Kidney epithelial cell (primary cell): ENCODE measurements around the gene SPINT2. TPM values are rescaled to one million over a fixed set of nuclear protein-coding genes. Genes with fewer than 3 reads are reported as not detected.

ENCODE experiments used
- DNase-seq: peaks from one replicate; pipeline ENCODE4 v3.0.0-alpha.2; 2010; ENCODE audit warnings: low read depth
- H3K27me3 ChIP-seq: 2 replicates; pipeline ENCODE4 v1.6.0; 2011; ENCODE audit warnings: low read length; ENCODE audit not compliant: control insufficient read depth, insufficient read depth
- H3K36me3 ChIP-seq: 2 replicates; pipeline ENCODE4 v1.5.1; 2011; ENCODE audit warnings: low read length; ENCODE audit not compliant: control insufficient read depth, insufficient read depth
- H3K4me3 ChIP-seq: 2 replicates; pipeline ENCODE4 v1.5.1; 2011; ENCODE audit warnings: low read depth, mild to moderate bottlenecking, control low read depth, low read length
- total RNA-seq: library from RNA; depleted of rRNA; stranded (reverse); fragments of >200 nt; gene quantifications from 2 replicates; pipeline ENCODE4 v1.2.3, GENCODE V29; 2015
- TF ChIP-seq, protein P1 (sequence below): IDR thresholded peaks from 2 replicates; pipeline ENCODE4 v1.5.1; 2011; ENCODE audit warnings: mild to moderate bottlenecking, moderate library complexity, low read length, control low read depth, inconsistent platforms; ENCODE audit not compliant: insufficient read depth, poor library complexity, severe bottlenecking

Gene SPINT2
- total RNA-seq, 1 donor from 2014 or later = 591 TPM

DNA sequence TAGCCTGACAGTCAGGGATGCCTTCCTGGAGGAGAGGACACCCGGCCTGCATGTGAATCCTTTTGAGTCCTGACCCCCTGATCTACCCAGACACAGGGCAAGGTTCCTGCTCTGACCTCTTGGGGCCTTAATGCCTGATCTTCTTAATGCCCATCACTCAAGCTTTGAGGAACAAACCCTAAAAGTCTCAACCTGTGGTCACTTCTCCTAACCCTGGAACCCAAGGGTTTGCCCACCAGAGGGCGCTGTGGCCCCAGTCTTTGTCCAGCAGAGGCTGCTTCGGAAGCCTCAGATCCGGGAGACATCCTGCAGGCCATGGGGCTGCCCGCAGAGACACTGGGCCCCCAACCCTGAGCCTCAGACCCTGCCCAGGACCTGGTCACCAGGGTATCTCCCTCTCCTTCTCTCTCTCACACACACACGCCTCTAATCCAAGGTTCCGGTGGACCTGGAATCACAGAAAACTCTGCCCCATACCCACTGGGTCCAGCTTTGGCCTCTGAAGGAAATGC lies 30.6 kb upstream of the SPINT2 start:
- DNase-seq = no peak
- H3K36me3 ChIP-seq = no peaks in the 10 kb centered on the region

DNA sequence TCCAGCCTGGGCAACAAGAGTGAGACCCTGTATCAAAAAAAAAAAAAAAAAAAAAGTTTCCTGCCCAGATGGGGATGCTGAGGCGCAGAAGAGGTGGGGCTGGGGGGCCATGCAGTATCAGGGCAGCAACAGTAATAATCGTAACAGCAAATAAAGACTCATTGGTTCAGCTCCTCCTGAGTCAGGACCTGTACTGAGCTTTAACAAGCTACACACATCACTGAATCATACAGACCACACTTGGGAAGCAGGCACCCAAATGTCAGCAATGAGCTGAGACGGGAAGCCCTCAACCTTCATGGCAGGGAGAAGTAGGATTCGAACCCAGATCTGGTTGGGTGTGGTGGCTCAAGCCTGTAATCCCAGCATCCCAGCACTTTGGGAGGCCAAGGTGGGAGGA lies 29.8 kb upstream of the SPINT2 start:
- H3K4me3 ChIP-seq = no peak overlapping the region
- TF ChIP-seq, protein P1, sequence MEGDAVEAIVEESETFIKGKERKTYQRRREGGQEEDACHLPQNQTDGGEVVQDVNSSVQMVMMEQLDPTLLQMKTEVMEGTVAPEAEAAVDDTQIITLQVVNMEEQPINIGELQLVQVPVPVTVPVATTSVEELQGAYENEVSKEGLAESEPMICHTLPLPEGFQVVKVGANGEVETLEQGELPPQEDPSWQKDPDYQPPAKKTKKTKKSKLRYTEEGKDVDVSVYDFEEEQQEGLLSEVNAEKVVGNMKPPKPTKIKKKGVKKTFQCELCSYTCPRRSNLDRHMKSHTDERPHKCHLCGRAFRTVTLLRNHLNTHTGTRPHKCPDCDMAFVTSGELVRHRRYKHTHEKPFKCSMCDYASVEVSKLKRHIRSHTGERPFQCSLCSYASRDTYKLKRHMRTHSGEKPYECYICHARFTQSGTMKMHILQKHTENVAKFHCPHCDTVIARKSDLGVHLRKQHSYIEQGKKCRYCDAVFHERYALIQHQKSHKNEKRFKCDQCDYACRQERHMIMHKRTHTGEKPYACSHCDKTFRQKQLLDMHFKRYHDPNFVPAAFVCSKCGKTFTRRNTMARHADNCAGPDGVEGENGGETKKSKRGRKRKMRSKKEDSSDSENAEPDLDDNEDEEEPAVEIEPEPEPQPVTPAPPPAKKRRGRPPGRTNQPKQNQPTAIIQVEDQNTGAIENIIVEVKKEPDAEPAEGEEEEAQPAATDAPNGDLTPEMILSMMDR = no peak
- DNase-seq = no peak
- peaks cover 13% of the 10 kb centered on the region for H3K27me3 ChIP-seq
- H3K36me3 ChIP-seq = no peaks in the 10 kb centered on the region

More for the DNA sequence above, 30.6 kb upstream of the SPINT2 start:
- H3K4me3 ChIP-seq = no peak overlapping the region
- H3K27me3 ChIP-seq = peaks cover 19% of the 10 kb centered on the region
- TF ChIP-seq, protein P1 = peak; percentile 84

DNA sequence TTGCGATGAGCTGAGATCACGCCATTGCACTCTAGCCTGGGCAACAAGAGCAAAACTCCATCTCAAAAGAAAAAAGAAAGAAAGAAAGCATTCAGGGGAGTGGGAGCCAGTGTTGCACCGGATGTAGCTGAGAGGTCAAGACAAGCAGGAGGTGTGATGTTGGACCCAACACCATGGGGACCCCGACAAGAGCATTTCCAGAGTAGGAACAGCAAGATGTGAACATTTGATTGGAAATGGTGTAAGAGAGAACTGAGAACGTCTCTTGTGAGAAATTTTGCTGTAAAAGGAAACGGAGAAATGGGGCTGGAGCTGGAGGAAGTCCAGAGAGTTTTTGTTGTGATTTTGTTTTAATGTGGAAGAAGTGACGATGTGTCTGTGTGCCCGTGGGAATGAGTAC lies 24.6 kb upstream of the SPINT2 start:
- peaks cover 2% of the 10 kb centered on the region for H3K27me3 ChIP-seq
- no peak for DNase-seq
- no peaks in the 10 kb centered on the region for H3K36me3 ChIP-seq
- TF ChIP-seq, protein P1 = no peak
- no peak overlapping the region for H3K4me3 ChIP-seq

DNA sequence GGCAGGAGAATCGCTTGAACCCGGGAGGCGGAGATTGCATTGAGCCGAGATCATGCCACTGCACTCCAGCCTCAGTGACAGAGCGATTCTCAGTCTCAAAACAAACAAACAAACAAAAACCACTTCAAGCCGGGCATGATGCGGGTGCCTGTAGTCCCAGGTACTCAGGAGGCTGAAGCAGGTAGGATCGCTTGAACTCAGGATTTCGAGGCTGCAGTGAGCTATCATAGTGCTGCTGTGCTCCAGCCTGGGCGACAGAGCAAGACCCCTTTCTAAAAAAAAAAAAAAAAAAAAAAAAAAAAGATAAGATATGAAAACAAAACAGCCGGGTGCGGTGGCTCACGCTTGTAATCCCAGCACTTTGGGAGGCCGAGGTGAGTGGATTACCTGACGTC lies 21.1 kb upstream of the SPINT2 start:
- H3K4me3 ChIP-seq = no peak overlapping the region
- no peaks in the 10 kb centered on the region for H3K36me3 ChIP-seq
- DNase-seq = no peak
- H3K27me3 ChIP-seq = no peaks in the 10 kb centered on the region
- TF ChIP-seq, protein P1 = no peak

DNA sequence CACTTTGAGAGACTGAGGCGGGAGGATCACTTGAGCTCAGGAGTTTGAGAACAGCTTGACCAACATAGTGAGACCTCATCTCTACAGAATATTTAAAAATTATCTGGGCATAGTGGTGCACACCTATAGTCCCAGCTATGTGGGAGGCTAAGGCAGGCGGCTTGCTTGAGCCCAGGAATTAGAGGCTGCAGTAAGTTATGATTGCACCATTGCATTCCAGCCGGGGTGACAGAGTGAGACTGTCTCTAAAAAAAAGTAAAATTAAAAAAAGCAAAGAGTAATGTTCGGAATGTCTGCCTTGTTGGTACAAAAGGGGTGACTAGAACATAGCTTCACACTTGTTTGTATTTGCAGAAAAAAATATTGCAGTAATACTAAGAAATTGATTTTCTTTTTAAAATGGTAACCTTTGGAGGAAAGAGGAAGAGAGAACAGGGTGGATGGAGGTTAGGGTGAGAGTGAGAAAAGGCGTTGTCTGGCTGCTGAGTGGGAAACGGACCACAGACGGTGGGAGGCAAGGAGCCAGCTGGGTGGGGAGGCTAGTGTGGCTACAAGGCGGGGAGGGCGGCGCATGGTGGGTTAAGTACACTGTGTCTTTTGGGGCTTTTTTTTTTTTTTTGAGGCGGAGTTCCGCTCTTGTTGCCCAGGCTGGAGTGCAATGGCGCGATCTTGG lies 18.4 kb upstream of the SPINT2 start:
- Histone ChIP-seq H3K4me3 (no peak overlapping the region), H3K36me3 (no peaks in the 10 kb centered on the region), H3K27me3 (no peaks in the 10 kb centered on the region)
- TF ChIP-seq, protein P1 = no peak
- no peak for DNase-seq

DNA sequence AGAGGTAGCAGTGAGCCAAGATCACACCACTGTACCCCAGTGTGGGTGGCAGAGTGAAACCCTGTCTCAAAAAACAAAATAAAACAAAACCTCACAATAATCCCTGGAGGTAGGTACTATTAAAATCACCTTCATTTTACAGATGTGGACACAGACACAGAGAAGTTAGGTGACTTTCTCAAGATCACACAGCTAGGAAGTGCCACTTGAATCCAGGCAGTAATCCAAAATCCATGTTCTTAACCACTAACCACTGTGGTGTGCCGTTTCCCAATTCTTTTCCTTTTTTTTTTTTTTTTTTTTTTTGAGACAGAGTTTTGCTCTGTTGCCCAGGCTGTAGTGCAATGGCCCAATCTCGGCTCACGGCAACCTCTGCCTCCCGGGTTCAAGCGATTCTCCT lies 17.2 kb upstream of the SPINT2 start:
- no peak for DNase-seq
- TF ChIP-seq, protein P1 = no peak
- Histone ChIP-seq H3K27me3 (no peaks in the 10 kb centered on the region), H3K4me3 (no peak overlapping the region), H3K36me3 (no peaks in the 10 kb centered on the region)
